Inflammatory macrophage (primary cell): ENCODE measurements around the gene IL25.
"Not testable (repeated sequence)": the region's sequence is repeated elsewhere in the genome, so short reads cannot be mapped to it uniquely, and the experiment has no call there.

Experiments
- DNase-seq, 2 donors: peaks; one replicate each; pipeline ENCODE4 v3.0.0-alpha.2; 2020 to 2022
- total RNA-seq, 18 experiments: gene quantifications; one replicate each; lab custom pipeline; 2026; ENCODE audit warnings: mixed read lengths in 6 of 18, inconsistent platforms in 2 of 18; lab: John Stamatoyannopoulos, UW

Gene IL25
- total RNA-seq = 0 to 0.07 (median 0) reads per million in 18 experiments

GRCh38 chr14:23372509-23372908 is at the start of gene IL25:
IL25 (plus strand) TSS chr14:23372809.
- no peak for DNase-seq

GRCh38 chr14:23323838-23324454 is 48.7 kb upstream of the IL25 start:
- DNase-seq = no peak

GRCh38 chr14:23324455-23324846 is 48.2 kb upstream of the IL25 start:
- no peak for DNase-seq

- DNase-seq = no peak
These were observed 47.6 kb upstream of the IL25 start for GRCh38 chr14:23324993-23325392.

- not testable (repeated sequence) for DNase-seq
These were observed 46.9 kb upstream of the IL25 start for GRCh38 chr14:23325746-23326145.

- DNase-seq = no peak
These were observed 45.9 kb upstream of the IL25 start for GRCh38 chr14:23326491-23327332.

GRCh38 chr14:23327947-23328744 is 44.5 kb upstream of the IL25 start:
- DNase-seq = peak; percentile 76 to 80

GRCh38 chr14:23335623-23336022 is 37.0 kb upstream of the IL25 start:
- no peak for DNase-seq

- no peak for DNase-seq
These were observed 32.9 kb upstream of the IL25 start for GRCh38 chr14:23339506-23340268.

GRCh38 chr14:23344481-23344880 is 28.1 kb upstream of the IL25 start:
- DNase-seq = no peak

GRCh38 chr14:23345987-23346692 is 26.5 kb upstream of the IL25 start:
- no peak for DNase-seq

- DNase-seq = no peak
These were observed 25.8 kb upstream of the IL25 start for GRCh38 chr14:23346693-23347405.

GRCh38 chr14:23347406-23348296 is 25.0 kb upstream of the IL25 start:
- no peak for DNase-seq

GRCh38 chr14:23348297-23348655 is 24.3 kb upstream of the IL25 start:
- no peak for DNase-seq

GRCh38 chr14:23349156-23349845 is 23.3 kb upstream of the IL25 start:
- DNase-seq = no peak

- no peak for DNase-seq
These were observed 20.7 kb upstream of the IL25 start for GRCh38 chr14:23351681-23352505.

GRCh38 chr14:23352506-23353432 is 19.8 kb upstream of the IL25 start, which contains the start of gene SLC22A17:
SLC22A17 (minus strand) TSS chr14:23352887.
- peak in 1 of 2 donors; percentile 8 for DNase-seq
